Type B pancreatic cell (in vitro differentiated cells): ENCODE results near the gene TANGO6. TPM values are rescaled to one million over a fixed set of nuclear protein-coding genes. Genes with fewer than 3 reads are reported as not detected.
A peak's percentile ranks its signal among the peaks of the same experiment; 100 is the strongest.
"Not testable (repeated sequence)": the region's sequence is repeated elsewhere in the genome, so short reads cannot be mapped to it uniquely, and the experiment has no call there.

Experiments
- DNase-seq: peaks from one replicate; pipeline ENCODE4 v3.0.0; 2021; ENCODE audit warnings: mixed read lengths; ENCODE audit not compliant: unreplicated experiment; ENCODE audit errors: extremely low spot score
- H3K27ac Mint-ChIP-seq: 2 replicates; pipeline ENCODE4 v1.8.0; 2021; ENCODE audit warnings: mild to moderate bottlenecking, mixed read lengths
- H3K27me3 Mint-ChIP-seq: 2 replicates; pipeline ENCODE4 v1.8.0; 2021; ENCODE audit warnings: mixed read lengths
- H3K36me3 Mint-ChIP-seq: 2 replicates; pipeline ENCODE4 v1.8.0; 2021; ENCODE audit warnings: mixed read lengths
- H3K4me1 Mint-ChIP-seq: one replicate; pipeline ENCODE4 v1.8.0; 2021; ENCODE audit warnings: mixed read lengths; ENCODE audit not compliant: unreplicated experiment
- H3K4me3 Mint-ChIP-seq: 2 replicates; pipeline ENCODE4 v1.8.0; 2021; ENCODE audit warnings: mild to moderate bottlenecking, mixed read lengths
- H3K9me3 Mint-ChIP-seq: 2 replicates; pipeline ENCODE4 v1.8.0; 2021; ENCODE audit warnings: mixed read lengths
- CTCF ChIP-seq: fragments of 200-600 bp; sonication (generic); conservative IDR thresholded peaks from 2 replicates; pipeline ENCODE4 v1.5.0; 2021; ENCODE audit warnings: antibody characterized with exemption, mild to moderate bottlenecking
- total RNA-seq: library from RNA; stranded (reverse); gene quantifications from 2 replicates; pipeline ENCODE4 v1.2.1, GENCODE V29; 2021; ENCODE audit warnings: low replicate concordance

TANGO6 gene
- total RNA-seq, 1 donor from 2014 or later, result 13.0 TPM

- not testable (repeated sequence) for H3K4me1 Mint-ChIP-seq, H3K9me3 Mint-ChIP-seq, DNase-seq, H3K27ac Mint-ChIP-seq, H3K4me3 Mint-ChIP-seq, H3K27me3 Mint-ChIP-seq, H3K36me3 Mint-ChIP-seq
- peak; percentile 58 for TF ChIP-seq CTCF
These were observed 208.1 kb downstream of the TANGO6 start for GRCh38 chr16:69051517-69051830.

GRCh38 chr16:69055008-69055407, 211.7 kb downstream of the TANGO6 start:
- no peak for DNase-seq
- no peaks in the 10 kb centered on the region for H3K4me1 Mint-ChIP-seq
- no peak overlapping the region for H3K27ac Mint-ChIP-seq
- no peaks in the 10 kb centered on the region for H3K36me3 Mint-ChIP-seq
- no peak overlapping the region for H3K4me3 Mint-ChIP-seq
- TF ChIP-seq CTCF, result no peak
- H3K27me3 Mint-ChIP-seq, result no peaks in the 10 kb centered on the region
- H3K9me3 Mint-ChIP-seq, result no peaks in the 10 kb centered on the region

GRCh38 chr16:69055980-69056379, 212.6 kb downstream of the TANGO6 start:
- Mint-ChIP-seq H3K27me3 (no peaks in the 10 kb centered on the region), H3K4me3 (no peak overlapping the region), H3K36me3 (no peaks in the 10 kb centered on the region), H3K4me1 (no peaks in the 10 kb centered on the region), H3K9me3 (no peaks in the 10 kb centered on the region), H3K27ac (no peak overlapping the region)
- no peak for TF ChIP-seq CTCF
- no peak for DNase-seq

GRCh38 chr16:69056421-69056820, 213.1 kb downstream of the TANGO6 start:
- DNase-seq, result no peak
- no peaks in the 10 kb centered on the region for H3K9me3 Mint-ChIP-seq
- H3K27me3 Mint-ChIP-seq, result no peaks in the 10 kb centered on the region
- TF ChIP-seq CTCF, result no peak
- no peaks in the 10 kb centered on the region for H3K36me3 Mint-ChIP-seq
- no peaks in the 10 kb centered on the region for H3K4me1 Mint-ChIP-seq
- H3K4me3 Mint-ChIP-seq, result no peak overlapping the region
- H3K27ac Mint-ChIP-seq, result no peak overlapping the region

GRCh38 chr16:69057400-69058378, 214.4 kb downstream of the TANGO6 start:
- no peaks in the 10 kb centered on the region for H3K9me3 Mint-ChIP-seq
- no peak overlapping the region for H3K27ac Mint-ChIP-seq
- H3K4me3 Mint-ChIP-seq, result no peak overlapping the region
- H3K36me3 Mint-ChIP-seq, result no peaks in the 10 kb centered on the region
- H3K4me1 Mint-ChIP-seq, result no peaks in the 10 kb centered on the region
- DNase-seq, result no peak
- no peak for TF ChIP-seq CTCF
- no peaks in the 10 kb centered on the region for H3K27me3 Mint-ChIP-seq

- not testable (repeated sequence) for H3K27ac Mint-ChIP-seq, H3K27me3 Mint-ChIP-seq, H3K9me3 Mint-ChIP-seq, H3K36me3 Mint-ChIP-seq, H3K4me3 Mint-ChIP-seq, DNase-seq
- peaks cover 19% of the 10 kb centered on the region for H3K4me1 Mint-ChIP-seq
These were observed 220.2 kb downstream of the TANGO6 start for GRCh38 chr16:69063491-69063890.
